ENCODE results near the gene SRBD1. TPM values are rescaled to one million over a fixed set of nuclear protein-coding genes. Genes with fewer than 3 reads are reported as not detected.
A peak's percentile ranks its signal among the peaks of the same experiment; 100 is the strongest.
"Not testable (repeated sequence)": the region's sequence is repeated elsewhere in the genome, so short reads cannot be mapped to it uniquely, and the experiment has no call there.

The SRBD1 gene
- polyA plus RNA-seq, 1 donor, result 10.7 TPM

- Histone ChIP-seq H3K4me1 (ENCODE audit: control insufficient read depth, insufficient read depth, low read length) (no peaks in the 10 kb centered on the region), H3K4me3 (ENCODE audit: low read length) (no peak overlapping the region), H3K9me3 (ENCODE audit: control insufficient read depth, low read depth, low read length) (peaks cover 5% of the 10 kb centered on the region), H3K36me3 (ENCODE audit: control insufficient read depth, insufficient read depth, low read length) (peaks cover 2% of the 10 kb centered on the region), H3K27ac (ENCODE audit: low read length) (no peak overlapping the region), H3K27me3 (ENCODE audit: control insufficient read depth, insufficient read depth, low read length) (no peaks in the 10 kb centered on the region)
- 80% methylated on average over 1 of the region's 3 CpGs for WGBS (ENCODE audit: insufficient coverage, low lambda C conversion rate)
- no peak for DNase-seq
Observed at GRCh38 chr2:45435316-45435715, 175.8 kb downstream of the SRBD1 start.

GRCh38 chr2:45433363-45433762, 177.7 kb downstream of the SRBD1 start:
- 40% methylated on average over 4 of the region's 4 CpGs for WGBS (ENCODE audit: insufficient coverage, low lambda C conversion rate)

GRCh38 chr2:45432406-45432805, 178.7 kb downstream of the SRBD1 start:
- WGBS (ENCODE audit: insufficient coverage, low lambda C conversion rate), result 100% methylated on average over 1 of the region's 1 CpG
- Histone ChIP-seq H3K4me1 (ENCODE audit: control insufficient read depth, insufficient read depth, low read length) (no peaks in the 10 kb centered on the region), H3K27me3 (ENCODE audit: control insufficient read depth, insufficient read depth, low read length) (no peaks in the 10 kb centered on the region), H3K4me3 (ENCODE audit: low read length) (no peak overlapping the region), H3K36me3 (ENCODE audit: control insufficient read depth, insufficient read depth, low read length) (peaks cover 2% of the 10 kb centered on the region), H3K27ac (ENCODE audit: low read length) (no peak overlapping the region), H3K9me3 (ENCODE audit: control insufficient read depth, low read depth, low read length) (peaks cover under 1% of the 10 kb centered on the region)
- DNase-seq, result no peak

More at GRCh38 chr2:45433363-45433762, 177.7 kb downstream of the SRBD1 start:
- Histone ChIP-seq H3K36me3 (ENCODE audit: control insufficient read depth, insufficient read depth, low read length) (peaks cover 2% of the 10 kb centered on the region), H3K27ac (ENCODE audit: low read length) (no peak overlapping the region), H3K4me1 (ENCODE audit: control insufficient read depth, insufficient read depth, low read length) (no peaks in the 10 kb centered on the region), H3K27me3 (ENCODE audit: control insufficient read depth, insufficient read depth, low read length) (no peaks in the 10 kb centered on the region), H3K4me3 (ENCODE audit: low read length) (no peak overlapping the region), H3K9me3 (ENCODE audit: control insufficient read depth, low read depth, low read length) (peaks cover 5% of the 10 kb centered on the region)
- no peak for DNase-seq

DNA sequence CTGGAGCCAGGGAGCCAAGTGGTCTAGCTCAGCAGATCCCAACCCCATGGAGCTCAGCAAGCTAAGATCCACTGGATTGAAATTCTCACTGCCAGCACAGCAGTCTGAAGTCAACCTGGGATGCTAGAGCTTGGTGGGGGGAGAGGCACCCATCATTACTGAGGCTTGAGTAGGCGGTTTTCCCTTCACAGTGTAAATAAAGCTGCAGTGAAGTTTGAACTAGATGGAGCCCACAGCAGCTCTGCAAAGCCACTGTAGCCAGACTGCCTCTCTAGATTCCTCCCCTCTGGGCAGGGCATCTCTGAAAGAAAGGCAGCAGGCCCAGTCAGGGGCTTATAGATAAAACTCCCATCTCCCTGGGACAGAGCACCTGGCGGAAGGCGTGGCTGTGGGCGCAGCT, 185.0 kb downstream of the SRBD1 start:
- not testable (repeated sequence) for DNase-seq; H3K4me1 ChIP-seq (ENCODE audit: control insufficient read depth, insufficient read depth, low read length); H3K36me3 ChIP-seq (ENCODE audit: control insufficient read depth, insufficient read depth, low read length); H3K27ac ChIP-seq (ENCODE audit: low read length); H3K9me3 ChIP-seq (ENCODE audit: control insufficient read depth, low read depth, low read length); H3K4me3 ChIP-seq (ENCODE audit: low read length); H3K27me3 ChIP-seq (ENCODE audit: control insufficient read depth, insufficient read depth, low read length)
- no CpG with 5 or more reads among the region's 4 CpGs for WGBS (ENCODE audit: insufficient coverage, low lambda C conversion rate)

- Histone ChIP-seq H3K4me1 (ENCODE audit: control insufficient read depth, insufficient read depth, low read length) (no peaks in the 10 kb centered on the region), H3K27ac (ENCODE audit: low read length) (no peak overlapping the region), H3K36me3 (ENCODE audit: control insufficient read depth, insufficient read depth, low read length) (no peaks in the 10 kb centered on the region), H3K27me3 (ENCODE audit: control insufficient read depth, insufficient read depth, low read length) (no peaks in the 10 kb centered on the region), H3K4me3 (ENCODE audit: low read length) (no peak overlapping the region), H3K9me3 (ENCODE audit: control insufficient read depth, low read depth, low read length) (no peaks in the 10 kb centered on the region)
- WGBS (ENCODE audit: insufficient coverage, low lambda C conversion rate), result no CpG with 5 or more reads among the region's 2 CpGs
- no peak for DNase-seq
Observed at GRCh38 chr2:45422921-45423320, 188.1 kb downstream of the SRBD1 start.

DNA sequence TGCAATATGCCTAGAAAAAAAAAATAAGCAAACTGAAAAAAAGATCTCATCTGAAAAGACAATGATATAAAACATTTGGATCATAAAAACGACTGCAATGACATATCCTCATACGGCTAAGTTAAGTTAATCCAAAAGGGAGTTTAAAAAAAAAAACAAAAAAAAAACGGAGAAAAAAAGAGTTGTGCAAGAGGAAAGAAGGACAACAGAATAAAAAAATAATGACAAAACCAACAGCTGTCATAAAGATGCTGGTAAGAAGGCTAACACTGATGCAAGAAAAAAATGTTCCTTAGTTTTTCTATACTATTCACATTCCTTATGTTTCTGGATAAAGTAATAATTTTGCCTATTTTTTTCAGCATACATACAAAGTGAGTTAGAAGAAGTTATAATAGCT, 192.5 kb downstream of the SRBD1 start:
- Histone ChIP-seq H3K36me3 (ENCODE audit: control insufficient read depth, insufficient read depth, low read length) (peaks cover 3% of the 10 kb centered on the region), H3K4me1 (ENCODE audit: control insufficient read depth, insufficient read depth, low read length) (no peaks in the 10 kb centered on the region), H3K9me3 (ENCODE audit: control insufficient read depth, low read depth, low read length) (no peaks in the 10 kb centered on the region), H3K4me3 (ENCODE audit: low read length) (no peak overlapping the region), H3K27ac (ENCODE audit: low read length) (no peak overlapping the region), H3K27me3 (ENCODE audit: control insufficient read depth, insufficient read depth, low read length) (no peaks in the 10 kb centered on the region)
- no peak for DNase-seq
- 76% methylated on average over 3 of the region's 3 CpGs for WGBS (ENCODE audit: insufficient coverage, low lambda C conversion rate)

DNA sequence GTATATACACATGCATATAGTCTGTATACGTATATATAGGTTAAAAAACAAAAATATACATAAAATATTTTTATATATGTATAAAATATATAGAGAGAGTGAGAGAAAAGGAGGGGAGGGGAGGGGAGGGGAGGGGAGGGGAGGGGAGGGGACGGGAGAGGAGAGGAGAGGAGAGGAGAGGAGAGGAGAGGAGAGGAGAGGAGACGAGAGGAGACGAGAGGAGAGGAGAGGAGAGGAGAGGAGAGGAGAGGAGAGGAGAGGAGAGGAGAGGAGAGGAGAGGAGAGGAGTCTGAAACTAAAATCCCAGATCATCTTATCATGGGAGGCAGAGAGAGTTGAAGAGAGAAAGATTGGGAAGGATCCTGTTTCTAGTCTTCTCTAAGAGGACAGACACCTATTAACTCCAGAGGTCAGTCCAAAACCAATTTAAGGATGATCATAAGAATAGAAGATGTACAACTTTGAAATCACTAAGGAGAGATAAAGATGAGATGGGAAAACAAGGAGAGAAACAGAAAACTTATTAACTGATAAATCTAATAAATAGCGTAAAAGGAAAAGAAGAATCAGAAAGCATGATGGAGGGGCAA, 195.4 kb downstream of the SRBD1 start:
- Histone ChIP-seq H3K4me3 (ENCODE audit: low read length) (no peak overlapping the region), H3K27me3 (ENCODE audit: control insufficient read depth, insufficient read depth, low read length) (no peaks in the 10 kb centered on the region), H3K27ac (ENCODE audit: low read length) (no peak overlapping the region), H3K36me3 (ENCODE audit: control insufficient read depth, insufficient read depth, low read length) (peaks cover 5% of the 10 kb centered on the region), H3K9me3 (ENCODE audit: control insufficient read depth, low read depth, low read length) (no peaks in the 10 kb centered on the region), H3K4me1 (ENCODE audit: control insufficient read depth, insufficient read depth, low read length) (no peaks in the 10 kb centered on the region)
- DNase-seq, result no peak
- 100% methylated on average over 1 of the region's 5 CpGs for WGBS (ENCODE audit: insufficient coverage, low lambda C conversion rate)

GRCh38 chr2:45412754-45413379, 198.2 kb downstream of the SRBD1 start:
- Histone ChIP-seq H3K9me3 (ENCODE audit: control insufficient read depth, low read depth, low read length) (no peaks in the 10 kb centered on the region), H3K4me3 (ENCODE audit: low read length) (no peak overlapping the region), H3K36me3 (ENCODE audit: control insufficient read depth, insufficient read depth, low read length) (peaks cover 7% of the 10 kb centered on the region), H3K27me3 (ENCODE audit: control insufficient read depth, insufficient read depth, low read length) (no peaks in the 10 kb centered on the region), H3K27ac (ENCODE audit: low read length) (peak overlapping the region; percentile 23), H3K4me1 (ENCODE audit: control insufficient read depth, insufficient read depth, low read length) (no peaks in the 10 kb centered on the region)
- no CpG with 5 or more reads among the region's 2 CpGs for WGBS (ENCODE audit: insufficient coverage, low lambda C conversion rate)
- peak in 1 of 2 donors; percentile 3 for DNase-seq

DNA sequence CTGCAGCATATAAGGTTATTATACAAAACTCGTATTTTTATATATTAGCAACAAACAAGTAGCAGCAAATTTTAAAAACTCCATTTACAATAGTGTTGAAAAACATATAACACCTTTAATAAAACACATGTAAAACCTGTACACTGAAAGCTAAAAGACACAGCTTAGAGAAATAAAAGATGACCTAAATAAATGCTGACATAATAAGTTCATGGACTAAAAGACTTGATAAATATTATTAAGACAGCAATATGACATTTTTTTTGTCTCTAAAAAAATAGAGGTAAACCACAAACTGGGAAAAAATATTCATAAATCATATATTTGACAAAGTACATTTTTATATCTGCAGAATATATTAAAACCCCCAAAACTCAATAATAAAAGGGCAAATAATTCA, 201.4 kb downstream of the SRBD1 start:
- Histone ChIP-seq H3K9me3 (ENCODE audit: control insufficient read depth, low read depth, low read length) (no peaks in the 10 kb centered on the region), H3K4me1 (ENCODE audit: control insufficient read depth, insufficient read depth, low read length) (no peaks in the 10 kb centered on the region), H3K27ac (ENCODE audit: low read length) (no peak overlapping the region), H3K4me3 (ENCODE audit: low read length) (no peak overlapping the region), H3K27me3 (ENCODE audit: control insufficient read depth, insufficient read depth, low read length) (no peaks in the 10 kb centered on the region), H3K36me3 (ENCODE audit: control insufficient read depth, insufficient read depth, low read length) (peaks cover 4% of the 10 kb centered on the region)
- 100% methylated on average over 1 of the region's 1 CpG for WGBS (ENCODE audit: insufficient coverage, low lambda C conversion rate)
- DNase-seq, result no peak

- Histone ChIP-seq H3K9me3 (ENCODE audit: control insufficient read depth, low read depth, low read length) (no peaks in the 10 kb centered on the region), H3K27ac (ENCODE audit: low read length) (no peak overlapping the region), H3K27me3 (ENCODE audit: control insufficient read depth, insufficient read depth, low read length) (no peaks in the 10 kb centered on the region), H3K36me3 (ENCODE audit: control insufficient read depth, insufficient read depth, low read length) (peaks cover 2% of the 10 kb centered on the region), H3K4me1 (ENCODE audit: control insufficient read depth, insufficient read depth, low read length) (no peaks in the 10 kb centered on the region), H3K4me3 (ENCODE audit: low read length) (no peak overlapping the region)
- no CpG with 5 or more reads among the region's 2 CpGs for WGBS (ENCODE audit: insufficient coverage, low lambda C conversion rate)
- no peak for DNase-seq
Observed at GRCh38 chr2:45406621-45407020, 204.4 kb downstream of the SRBD1 start.

DNA sequence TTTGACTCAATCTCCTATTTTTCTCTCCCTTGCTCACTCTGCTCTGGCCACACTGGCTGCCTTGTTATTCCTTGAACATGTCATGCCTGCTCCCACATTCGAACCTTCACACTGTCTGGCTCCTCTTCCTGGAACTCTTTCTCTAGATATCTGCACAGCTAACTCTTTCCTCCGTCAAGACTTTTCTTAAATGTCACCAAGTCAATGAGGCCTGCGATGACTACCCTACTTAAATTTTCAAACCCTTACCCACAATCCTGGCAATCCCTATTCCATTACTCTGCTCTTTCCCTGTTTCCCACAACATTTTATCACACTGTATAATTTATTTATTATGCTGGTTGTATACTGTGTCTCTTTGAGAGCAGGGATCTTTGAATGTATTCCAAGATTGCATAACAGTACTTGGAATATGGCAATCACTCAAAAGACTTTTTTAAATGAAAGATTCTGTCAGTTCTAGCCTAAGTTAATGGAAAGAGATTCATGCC, 206.2 kb downstream of the SRBD1 start:
- Histone ChIP-seq H3K36me3 (ENCODE audit: control insufficient read depth, insufficient read depth, low read length) (no peaks in the 10 kb centered on the region), H3K4me3 (ENCODE audit: low read length) (no peak overlapping the region), H3K9me3 (ENCODE audit: control insufficient read depth, low read depth, low read length) (no peaks in the 10 kb centered on the region), H3K27ac (ENCODE audit: low read length) (no peak overlapping the region), H3K4me1 (ENCODE audit: control insufficient read depth, insufficient read depth, low read length) (no peaks in the 10 kb centered on the region), H3K27me3 (ENCODE audit: control insufficient read depth, insufficient read depth, low read length) (no peaks in the 10 kb centered on the region)
- 70% methylated on average over 2 of the region's 3 CpGs for WGBS (ENCODE audit: insufficient coverage, low lambda C conversion rate)
- no peak for DNase-seq
